ENCODE results near the gene NBPF9. TPM values are rescaled to one million over a fixed set of nuclear protein-coding genes. Genes with fewer than 3 reads are reported as not detected.
"Not testable (repeated sequence)": the region's sequence is repeated elsewhere in the genome, so short reads cannot be mapped to it uniquely, and the experiment has no call there.

NBPF9 gene, protein sequence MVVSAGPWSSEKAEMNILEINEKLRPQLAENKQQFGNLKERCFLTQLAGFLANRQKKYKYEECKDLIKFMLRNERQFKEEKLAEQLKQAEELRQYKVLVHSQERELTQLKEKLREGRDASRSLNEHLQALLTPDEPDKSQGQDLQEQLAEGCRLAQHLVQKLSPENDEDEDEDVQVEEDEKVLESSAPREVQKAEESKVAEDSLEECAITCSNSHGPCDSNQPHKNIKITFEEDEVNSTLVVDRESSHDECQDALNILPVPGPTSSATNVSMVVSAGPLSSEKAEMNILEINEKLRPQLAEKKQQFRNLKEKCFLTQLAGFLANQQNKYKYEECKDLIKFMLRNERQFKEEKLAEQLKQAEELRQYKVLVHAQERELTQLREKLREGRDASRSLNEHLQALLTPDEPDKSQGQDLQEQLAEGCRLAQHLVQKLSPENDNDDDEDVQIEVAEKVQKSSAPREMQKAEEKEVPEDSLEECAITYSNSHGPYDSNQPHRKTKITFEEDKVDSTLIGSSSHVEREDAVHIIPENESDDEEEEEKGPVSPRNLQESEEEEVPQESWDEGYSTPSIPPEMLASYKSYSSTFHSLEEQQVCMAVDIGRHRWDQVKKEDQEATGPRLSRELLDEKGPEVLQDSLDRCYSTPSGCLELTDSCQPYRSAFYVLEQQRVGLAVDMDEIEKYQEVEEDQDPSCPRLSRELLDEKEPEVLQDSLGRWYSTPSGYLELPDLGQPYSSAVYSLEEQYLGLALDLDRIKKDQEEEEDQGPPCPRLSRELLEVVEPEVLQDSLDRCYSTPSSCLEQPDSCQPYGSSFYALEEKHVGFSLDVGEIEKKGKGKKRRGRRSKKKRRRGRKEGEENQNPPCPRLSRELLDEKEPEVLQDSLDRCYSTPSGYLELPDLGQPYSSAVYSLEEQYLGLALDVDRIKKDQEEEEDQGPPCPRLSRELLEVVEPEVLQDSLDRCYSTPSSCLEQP (N-terminal part only)
- total RNA-seq (ENCODE audit: low replicate concordance), result 14.8 and 15.0 TPM in 2 replicates

- not testable (repeated sequence) for H3F3A ChIP-seq (ENCODE audit: low read depth); H2AFZ ChIP-seq (replicated peaks); H3K36me3 Mint-ChIP-seq; H3K79me2 ChIP-seq (ENCODE audit: low read depth); H3K4me1 Mint-ChIP-seq; H4K20me1 ChIP-seq (ENCODE audit: low read depth); H3K9me3 Mint-ChIP-seq; H3K9ac ChIP-seq; H3K36me3 ChIP-seq; H3K4me1 ChIP-seq; H3K9me3 ChIP-seq (ENCODE audit: low read depth); H3K27ac ChIP-seq; H3K27me3 Mint-ChIP-seq (ENCODE audit: insufficient read depth, low read depth)
- peak; percentile 69 for DNase-seq (ENCODE audit: low spot score)
- peak within 1 kb of the TSS; percentile 93 for H3K27ac Mint-ChIP-seq
- H3K27me3 ChIP-seq, result peaks cover 15% of the 10 kb centered on the region
- H3K4me2 ChIP-seq, result peak within 1 kb of the TSS; percentile 58
- peak within 1 kb of the TSS; percentile 52 for H3K4me3 ChIP-seq
- H3K4me3 Mint-ChIP-seq, result peak within 1 kb of the TSS; percentile 98
Measured at GRCh38 chr1:149103109-149104081, at the start of gene NBPF9. Gene NBPF9, minus strand, starts transcription at chr1:149103551. Its CDS starts 21,412 bp downstream, at chr1:149082139.

DNA sequence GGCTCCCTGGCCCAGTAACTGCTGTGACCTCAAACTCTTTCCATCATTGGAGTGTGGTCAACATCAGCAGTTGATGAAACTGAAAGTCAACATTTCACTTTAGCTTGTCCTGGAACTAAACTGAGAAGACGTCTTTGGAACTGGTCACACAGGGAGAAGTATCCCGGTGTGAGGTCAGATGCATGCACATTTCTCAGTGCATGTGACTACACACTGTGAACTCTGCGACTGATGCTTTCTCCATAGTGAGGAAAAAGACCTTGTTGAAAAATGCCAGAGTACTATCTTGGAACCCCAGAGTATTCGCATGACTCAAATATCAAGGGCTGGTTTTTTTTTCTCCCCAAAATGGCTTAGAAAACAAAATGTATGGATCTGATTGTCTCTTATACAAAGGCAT, 46.6 kb upstream of the NBPF9 start:
- not testable (repeated sequence) for H3K9me3 ChIP-seq (ENCODE audit: low read depth); H3K36me3 ChIP-seq; H3K27me3 ChIP-seq; H3K9me3 Mint-ChIP-seq; H3K36me3 Mint-ChIP-seq; H3K4me2 ChIP-seq; H3K4me3 ChIP-seq; H3K27ac Mint-ChIP-seq; H3K4me1 Mint-ChIP-seq; H3K27me3 Mint-ChIP-seq (ENCODE audit: insufficient read depth, low read depth); H3K79me2 ChIP-seq (ENCODE audit: low read depth); H3K4me3 Mint-ChIP-seq; DNase-seq (ENCODE audit: low spot score); H2AFZ ChIP-seq (replicated peaks); H3K4me1 ChIP-seq; H3F3A ChIP-seq (ENCODE audit: low read depth); H4K20me1 ChIP-seq (ENCODE audit: low read depth); H3K9ac ChIP-seq; H3K27ac ChIP-seq

DNA sequence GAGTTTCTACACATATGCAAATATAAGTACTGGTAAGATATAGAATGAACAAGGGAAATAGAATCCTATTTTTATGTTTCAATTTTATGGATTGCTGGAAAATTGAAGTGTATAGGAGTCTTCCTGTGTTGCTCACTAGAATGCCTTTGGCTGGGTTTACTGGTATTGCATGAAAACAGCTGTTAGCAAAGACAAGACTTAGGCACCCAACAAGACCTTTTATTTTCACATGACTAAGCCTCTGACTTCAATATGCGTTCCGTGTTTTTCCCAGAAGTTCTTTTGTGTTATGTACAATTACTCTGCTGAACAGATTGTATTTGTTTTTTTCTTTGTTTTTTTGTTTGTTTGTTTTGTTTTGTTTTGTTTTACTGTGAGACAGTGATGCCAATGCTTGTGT, 34.2 kb upstream of the NBPF9 start:
- not testable (repeated sequence) for H3K4me3 Mint-ChIP-seq; H3K9ac ChIP-seq; H3K27me3 ChIP-seq; H3K4me3 ChIP-seq; H3K36me3 Mint-ChIP-seq; H3K36me3 ChIP-seq; H3K27me3 Mint-ChIP-seq (ENCODE audit: insufficient read depth, low read depth); H4K20me1 ChIP-seq (ENCODE audit: low read depth); H3K4me1 Mint-ChIP-seq; H3K4me2 ChIP-seq; H3K9me3 Mint-ChIP-seq; H2AFZ ChIP-seq (replicated peaks); H3K27ac ChIP-seq; H3K27ac Mint-ChIP-seq; H3K4me1 ChIP-seq; H3F3A ChIP-seq (ENCODE audit: low read depth); H3K9me3 ChIP-seq (ENCODE audit: low read depth); H3K79me2 ChIP-seq (ENCODE audit: low read depth)
- DNase-seq (ENCODE audit: low spot score), result peak; percentile 0

GRCh38 chr1:149130938-149131337, 27.6 kb upstream of the NBPF9 start:
- H3K4me2 ChIP-seq; H3K4me3 Mint-ChIP-seq; H3K4me1 ChIP-seq; H3K79me2 ChIP-seq (ENCODE audit: low read depth); H4K20me1 ChIP-seq (ENCODE audit: low read depth); H3K27me3 Mint-ChIP-seq (ENCODE audit: insufficient read depth, low read depth); H3K36me3 ChIP-seq; DNase-seq (ENCODE audit: low spot score); H3F3A ChIP-seq (ENCODE audit: low read depth); H3K4me1 Mint-ChIP-seq; H3K9me3 ChIP-seq (ENCODE audit: low read depth); H3K36me3 Mint-ChIP-seq; H3K27ac Mint-ChIP-seq; H3K27ac ChIP-seq; H3K9me3 Mint-ChIP-seq; H2AFZ ChIP-seq (replicated peaks); H3K9ac ChIP-seq; H3K4me3 ChIP-seq: not testable (repeated sequence)
- peaks cover 15% of the 10 kb centered on the region for H3K27me3 ChIP-seq

DNA sequence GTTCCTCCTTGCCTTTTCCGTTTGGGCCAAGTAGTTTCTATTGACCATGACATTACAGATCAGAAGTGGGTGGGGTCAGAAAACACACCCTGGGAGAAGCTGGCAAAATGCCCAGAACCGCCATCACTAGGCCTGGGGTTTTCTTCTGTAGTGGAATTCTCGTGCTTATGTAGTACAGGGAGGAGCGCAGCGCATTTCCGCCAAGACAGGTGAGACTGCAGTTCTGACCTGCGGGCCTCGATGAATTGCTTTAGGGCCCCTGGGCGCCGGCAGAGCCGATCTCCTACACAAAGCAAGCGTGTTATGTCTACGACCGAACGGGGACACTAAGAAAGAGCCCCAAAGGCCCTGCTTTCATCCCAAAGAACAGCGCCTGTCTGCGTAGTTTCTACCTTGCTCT, 25.9 kb upstream of the NBPF9 start:
- H3K9me3 ChIP-seq (ENCODE audit: low read depth); H3K9ac ChIP-seq; H3K79me2 ChIP-seq (ENCODE audit: low read depth); H3K27ac ChIP-seq; H3K27ac Mint-ChIP-seq; DNase-seq (ENCODE audit: low spot score); H3K4me1 ChIP-seq; H3K36me3 Mint-ChIP-seq; H3K36me3 ChIP-seq; H4K20me1 ChIP-seq (ENCODE audit: low read depth); H3K4me1 Mint-ChIP-seq; H3K4me3 ChIP-seq; H2AFZ ChIP-seq (replicated peaks); H3K4me3 Mint-ChIP-seq; H3K9me3 Mint-ChIP-seq; H3K4me2 ChIP-seq; H3K27me3 Mint-ChIP-seq (ENCODE audit: insufficient read depth, low read depth); H3F3A ChIP-seq (ENCODE audit: low read depth): not testable (repeated sequence)
- peaks cover 15% of the 10 kb centered on the region for H3K27me3 ChIP-seq

DNA sequence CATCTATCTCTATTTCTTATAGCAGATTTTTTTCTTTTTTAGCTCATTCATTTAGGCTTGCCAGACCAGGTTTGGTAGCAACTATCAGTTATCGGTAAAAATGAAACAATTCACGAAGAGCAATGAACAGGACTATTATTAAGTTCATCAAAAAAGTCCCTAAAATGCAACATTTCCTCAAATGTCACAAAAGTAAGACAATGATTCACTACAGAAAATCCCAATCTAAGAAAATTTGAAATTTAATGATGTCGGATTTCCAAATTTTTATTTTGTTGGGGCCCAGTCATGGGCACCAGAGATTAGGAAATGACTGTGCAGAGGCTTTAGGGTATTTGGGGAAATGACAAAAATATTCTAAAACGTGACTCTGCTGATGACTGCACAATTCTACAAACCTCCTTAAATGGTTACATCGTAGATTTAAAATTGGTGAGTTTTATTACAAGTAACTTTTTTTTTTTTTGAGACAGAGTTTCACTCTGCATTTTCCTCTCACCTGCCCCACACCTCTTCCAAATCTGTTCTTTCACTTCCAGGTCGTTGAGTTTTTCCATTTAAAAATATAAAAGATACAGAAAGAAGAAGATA, 23.3 kb upstream of the NBPF9 start:
- not testable (repeated sequence) for H3K27ac Mint-ChIP-seq; H3K27me3 Mint-ChIP-seq (ENCODE audit: insufficient read depth, low read depth); H4K20me1 ChIP-seq (ENCODE audit: low read depth); H3K36me3 ChIP-seq; H3K36me3 Mint-ChIP-seq; H3K79me2 ChIP-seq (ENCODE audit: low read depth); H3F3A ChIP-seq (ENCODE audit: low read depth); H3K4me1 Mint-ChIP-seq; H3K4me1 ChIP-seq; DNase-seq (ENCODE audit: low spot score); H3K9me3 Mint-ChIP-seq; H3K9ac ChIP-seq; H2AFZ ChIP-seq (replicated peaks); H3K4me3 ChIP-seq; H3K9me3 ChIP-seq (ENCODE audit: low read depth); H3K4me3 Mint-ChIP-seq; H3K4me2 ChIP-seq; H3K27ac ChIP-seq
- H3K27me3 ChIP-seq, result peaks cover 15% of the 10 kb centered on the region
